Activated CD4-positive, alpha-beta T cell treated with anti-CD3 and anti-CD28 coated beads for 4 hours (primary cell): ENCODE results near the gene RAD9A.
"Not testable (repeated sequence)": the region's sequence is repeated elsewhere in the genome, so short reads cannot be mapped to it uniquely, and the experiment has no call there.

Experiments used
- DNase-seq, 2 donors: peaks; one replicate each; pipeline ENCODE4 v3.0.0-alpha.2; 2020

Gene RAD9A

GRCh38 chr11:67397986-67398660 is 6.3 kb downstream of the RAD9A start:
- DNase-seq: no peak

- DNase-seq: no peak
Measured at GRCh38 chr11:67398661-67399563, 7.1 kb downstream of the RAD9A start.

DNA sequence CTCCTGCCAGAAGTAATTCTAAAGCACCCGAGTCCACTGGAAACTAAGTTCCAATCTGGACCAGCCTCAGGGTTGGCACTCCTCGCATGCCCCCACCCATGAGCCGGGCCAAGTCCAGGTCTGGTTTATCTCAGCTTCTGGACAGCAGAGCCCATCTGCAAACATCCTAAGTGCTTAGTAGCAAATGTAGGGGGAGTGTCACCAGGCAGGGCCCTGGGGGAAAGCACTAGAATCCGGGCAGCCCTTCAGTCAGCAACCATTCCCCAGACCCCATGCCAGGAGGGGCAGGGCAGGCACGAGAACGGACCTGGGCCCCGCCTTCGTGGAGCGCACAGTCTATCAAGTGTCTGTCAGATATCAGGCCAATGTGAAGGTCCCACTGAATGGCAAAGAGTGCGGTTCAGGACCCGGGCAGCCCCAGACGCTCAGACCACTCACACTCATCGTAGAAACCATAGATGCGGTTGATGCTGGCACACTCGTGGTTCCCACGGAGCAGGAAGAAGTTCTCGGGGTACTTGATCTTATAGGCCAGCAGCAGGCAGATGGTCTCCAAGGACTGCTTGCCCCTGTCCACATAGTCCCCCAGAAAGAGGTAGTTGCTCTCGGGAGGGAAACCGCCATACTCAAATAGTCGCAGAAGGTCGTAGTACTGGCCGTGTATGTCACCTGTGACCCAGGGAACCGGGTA is 8.6 kb downstream of the RAD9A start:
- no peak for DNase-seq

GRCh38 chr11:67400942-67401494 is 9.2 kb downstream of the RAD9A start:
- no peak for DNase-seq

GRCh38 chr11:67401495-67402191 is 9.9 kb downstream of the RAD9A start, which contains the start of gene PPP1CA:
Gene PPP1CA, minus strand, starts transcription at chr11:67401858. Its CDS starts 76 bp downstream, at chr11:67401782.
- peak; percentile 87 to 91 for DNase-seq

- DNase-seq: not testable (repeated sequence)
Measured at GRCh38 chr11:67402192-67402839, 10.5 kb downstream of the RAD9A start.

DNA sequence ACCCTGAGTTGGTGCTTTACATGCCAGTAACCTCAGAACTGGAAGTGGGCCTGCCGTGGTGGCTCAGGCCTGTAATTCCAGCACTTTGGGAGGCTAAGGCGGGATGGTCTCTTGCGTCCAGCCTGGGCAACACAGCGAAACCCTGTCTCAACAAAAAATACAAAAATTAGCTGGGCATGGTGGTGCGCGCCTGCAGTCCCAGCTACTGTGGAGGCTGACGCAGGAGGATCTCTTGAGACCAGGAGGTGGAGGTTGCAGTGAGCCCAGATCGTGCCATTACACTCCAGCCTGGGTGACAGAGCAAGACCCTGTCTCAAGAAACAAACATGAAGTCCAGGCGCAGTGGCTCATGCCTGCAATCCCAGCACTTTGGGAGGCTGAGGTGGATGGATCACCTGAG is 11.3 kb downstream of the RAD9A start:
- DNase-seq: not testable (repeated sequence)

DNA sequence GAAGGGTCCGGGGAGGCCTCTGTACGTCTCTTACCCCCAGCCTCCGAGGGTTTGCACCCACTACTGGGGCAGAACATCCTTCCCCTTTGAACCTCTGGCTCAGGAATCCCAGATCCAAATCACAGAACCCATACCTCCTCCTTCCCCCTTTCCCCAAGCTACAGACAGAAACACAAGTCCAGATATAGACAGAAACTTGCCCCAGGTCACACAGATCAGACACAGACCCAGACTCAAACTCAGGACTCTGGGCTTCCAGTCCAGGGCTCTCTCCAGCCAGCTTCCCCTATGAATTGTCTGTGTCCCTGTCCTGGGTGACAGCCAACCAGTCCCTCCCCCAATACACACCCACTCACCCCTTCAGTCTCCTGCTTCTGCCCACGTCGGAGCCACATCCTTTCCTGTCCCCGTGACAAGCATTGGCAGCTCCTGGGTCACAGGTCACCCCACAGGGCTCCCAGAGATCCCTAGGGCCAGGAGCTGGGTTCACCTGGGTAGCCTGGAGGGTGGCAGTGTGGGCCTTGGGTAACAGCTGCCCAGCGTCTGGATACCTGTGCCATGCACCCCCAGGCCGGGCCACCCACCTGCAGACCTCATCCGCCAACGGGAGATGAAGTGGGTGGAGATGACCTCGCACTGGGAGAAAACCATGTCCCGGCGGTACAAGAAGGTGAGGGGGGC is 12.9 kb downstream of the RAD9A start:
- DNase-seq: peak; percentile 54 to 65

DNA sequence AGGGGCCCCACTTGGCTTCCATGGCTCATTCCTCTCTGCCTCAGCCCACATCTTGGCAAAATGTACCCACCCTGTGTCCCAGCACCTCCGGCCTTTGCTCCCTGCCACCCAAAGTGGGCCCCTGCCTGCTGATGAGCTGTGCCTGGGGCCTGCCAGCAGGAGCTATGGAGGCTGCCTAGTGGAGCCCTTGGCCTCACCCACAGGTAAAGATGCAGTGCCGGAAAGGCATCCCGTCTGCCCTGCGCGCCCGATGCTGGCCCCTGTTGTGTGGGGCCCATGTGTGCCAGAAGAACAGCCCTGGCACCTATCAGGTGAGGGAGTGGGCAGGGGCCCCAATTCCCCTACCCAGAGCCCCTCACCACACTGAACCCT is 13.4 kb downstream of the RAD9A start:
- DNase-seq: peak in 1 of 2 donors; percentile 32

- no peak for DNase-seq
Measured at GRCh38 chr11:67405688-67406339, 14.0 kb downstream of the RAD9A start.

- no peak for DNase-seq
Measured at GRCh38 chr11:67406420-67406968, 14.7 kb downstream of the RAD9A start.

GRCh38 chr11:67406969-67407687 is 15.3 kb downstream of the RAD9A start:
- no peak for DNase-seq

DNA sequence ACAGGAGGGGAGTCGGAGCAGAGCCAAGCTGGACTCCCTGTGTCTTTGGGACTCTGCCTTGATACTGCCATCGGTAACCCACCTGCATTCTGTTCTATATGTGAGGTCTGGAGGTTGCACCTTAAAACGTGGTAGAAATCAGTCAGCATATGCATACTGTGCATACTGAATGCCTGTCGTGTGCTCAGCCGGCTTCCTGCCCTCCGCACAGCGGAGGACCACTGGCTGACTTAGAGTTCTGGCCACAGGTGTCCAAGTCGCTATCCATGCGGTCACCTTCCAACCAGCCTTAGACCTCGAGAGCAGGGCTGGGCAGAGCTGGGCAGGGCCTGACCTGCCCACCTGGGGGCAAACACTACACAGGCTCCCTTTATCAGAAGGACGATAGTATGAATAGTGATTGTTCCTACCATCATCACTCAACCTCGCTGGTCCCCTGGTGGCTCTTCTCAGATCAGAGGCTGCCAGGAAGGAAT is 15.9 kb downstream of the RAD9A start:
- DNase-seq: no peak

- no peak for DNase-seq
Measured at GRCh38 chr11:67408437-67409200, 16.8 kb downstream of the RAD9A start.

DNA sequence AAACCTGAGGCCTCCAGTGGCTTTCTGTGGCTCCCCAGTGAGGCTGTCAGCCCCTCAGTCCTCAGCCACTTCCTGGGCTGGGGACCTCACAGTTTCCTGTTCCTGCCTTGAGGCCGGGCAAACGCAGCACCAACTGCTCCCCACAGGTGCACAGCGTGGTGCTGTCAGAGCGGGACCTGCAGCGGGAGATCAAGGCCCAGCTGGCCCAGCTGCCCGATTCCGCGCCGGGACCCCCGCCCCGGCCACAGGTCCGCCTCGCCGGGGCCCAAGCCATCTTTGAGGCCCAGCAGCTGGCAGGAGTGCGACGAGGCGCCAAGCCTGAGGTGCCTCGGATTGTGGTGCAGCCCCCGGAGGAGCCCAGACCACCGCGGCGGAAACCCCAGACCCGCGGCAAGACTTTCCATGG is 17.5 kb downstream of the RAD9A start:
- DNase-seq: peak in 1 of 2 donors; percentile 56

- DNase-seq: no peak
Measured at GRCh38 chr11:67409781-67410368, 18.1 kb downstream of the RAD9A start.

DNA sequence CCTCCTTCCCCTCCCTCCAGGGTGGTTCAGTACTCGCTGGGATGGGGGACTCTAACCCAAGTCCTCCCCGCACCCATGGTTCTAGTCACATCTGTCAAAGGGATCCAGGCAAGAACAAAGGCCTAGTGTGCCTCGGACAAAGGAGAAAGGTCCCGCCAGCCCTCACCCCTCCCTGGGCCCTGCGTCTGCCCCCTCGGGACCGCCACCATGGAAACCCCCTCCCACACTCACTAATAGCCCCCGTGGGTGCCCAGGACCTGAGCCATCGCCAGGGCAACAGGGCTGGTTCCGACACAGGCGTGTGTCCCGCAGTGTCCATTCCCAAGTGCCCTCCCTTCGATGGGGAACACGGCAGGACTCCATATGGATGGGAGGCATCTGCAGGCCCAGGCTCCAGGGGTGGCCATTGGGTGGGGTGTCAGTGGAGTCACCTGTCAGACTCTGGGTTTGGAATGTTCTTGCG is 18.6 kb downstream of the RAD9A start:
- DNase-seq: no peak
